Embryonic facial prominence (tissue), 1 donor: ENCODE data around the gene ATP2B3.

Experiments used
- DNase-seq: peaks from one replicate; pipeline ENCODE4 v3.0.0-alpha.2; 2016; ENCODE audit errors: extremely low spot score

ATP2B3 gene

GRCh38 chrX:153568451-153569011 lies 51.1 kb downstream of the ATP2B3 start:
- DNase-seq, result no peak

- no peak for DNase-seq
These were observed 52.0 kb downstream of the ATP2B3 start for GRCh38 chrX:153569475-153569874.

- no peak for DNase-seq
These were observed 54.1 kb downstream of the ATP2B3 start for GRCh38 chrX:153571534-153571908.

GRCh38 chrX:153572601-153573000 lies 55.2 kb downstream of the ATP2B3 start:
- no peak for DNase-seq

GRCh38 chrX:153573984-153574383 lies 56.5 kb downstream of the ATP2B3 start:
- no peak for DNase-seq

GRCh38 chrX:153576239-153576870 lies 58.9 kb downstream of the ATP2B3 start:
- DNase-seq, result no peak

- DNase-seq, result no peak
These were observed 59.5 kb downstream of the ATP2B3 start for GRCh38 chrX:153576961-153577360.

GRCh38 chrX:153578200-153578835 lies 60.9 kb downstream of the ATP2B3 start:
- DNase-seq, result no peak

GRCh38 chrX:153578889-153579288 lies 61.4 kb downstream of the ATP2B3 start:
- DNase-seq, result no peak

- DNase-seq, result no peak
These were observed 63.4 kb downstream of the ATP2B3 start for GRCh38 chrX:153580700-153581386.

- DNase-seq, result no peak
These were observed 65.5 kb downstream of the ATP2B3 start for GRCh38 chrX:153582896-153583295.

GRCh38 chrX:153583433-153583832 lies 66.0 kb downstream of the ATP2B3 start:
- DNase-seq, result no peak

- no peak for DNase-seq
These were observed 68.4 kb downstream of the ATP2B3 start for GRCh38 chrX:153585827-153586226.

- no peak for DNase-seq
These were observed 69.9 kb downstream of the ATP2B3 start for GRCh38 chrX:153587342-153587741.

- no peak for DNase-seq
These were observed 70.8 kb downstream of the ATP2B3 start for GRCh38 chrX:153588021-153588781.

GRCh38 chrX:153588782-153589446 lies 71.5 kb downstream of the ATP2B3 start:
- no peak for DNase-seq

GRCh38 chrX:153590961-153591956 lies 73.8 kb downstream of the ATP2B3 start:
- no peak for DNase-seq

- DNase-seq, result no peak
These were observed 74.8 kb downstream of the ATP2B3 start for GRCh38 chrX:153592091-153592833.

GRCh38 chrX:153592966-153593688 lies 75.7 kb downstream of the ATP2B3 start:
- no peak for DNase-seq
